ENCODE results near the gene TBX15. TPM values are rescaled to one million over a fixed set of nuclear protein-coding genes. Genes with fewer than 3 reads are reported as not detected.

The TBX15 gene
- total RNA-seq, 1 donor from 2014 or later = 0.15 TPM

- TF ChIP-seq CTCF (IDR thresholded peaks at IDR 0.05) = no peak
- intact Hi-C loops (cut with DNase I) = no loop called here
- Histone ChIP-seq H3K27me3 (ENCODE audit: low read depth) (peaks cover 100% of the 10 kb centered on the region), H3K4me3 (peak overlapping the region; percentile 45), H3K9me3 (no peaks in the 10 kb centered on the region), H3K36me3 (no peaks in the 10 kb centered on the region), H3K27ac (no peak overlapping the region), H3K4me1 (peaks cover 28% of the 10 kb centered on the region)
- ATAC-seq (peak in 1 of 2 donors; percentile 11), DNase-seq (no peak)
Measured at GRCh38 chr1:118986555-118987467, 1.3 kb downstream of the TBX15 start.

- intact Hi-C loops (cut with DNase I) = no loop called here
- Histone ChIP-seq H3K9me3 (no peaks in the 10 kb centered on the region), H3K27ac (no peak overlapping the region), H3K4me3 (peak overlapping the region; percentile 6), H3K36me3 (no peaks in the 10 kb centered on the region), H3K27me3 (ENCODE audit: low read depth) (peaks cover 100% of the 10 kb centered on the region), H3K4me1 (peaks cover 28% of the 10 kb centered on the region)
- TF ChIP-seq CTCF (IDR thresholded peaks at IDR 0.05) = no peak
- no peak for DNase-seq
- no peak for ATAC-seq
Measured at GRCh38 chr1:118985640-118986554, 2.2 kb downstream of the TBX15 start.

- DNase-seq = no peak
- no peak for TF ChIP-seq CTCF (IDR thresholded peaks at IDR 0.05)
- Histone ChIP-seq H3K4me3 (peak overlapping the region; percentile 39), H3K9me3 (no peaks in the 10 kb centered on the region), H3K4me1 (peaks cover 28% of the 10 kb centered on the region), H3K27ac (no peak overlapping the region), H3K36me3 (no peaks in the 10 kb centered on the region), H3K27me3 (ENCODE audit: low read depth) (peaks cover 100% of the 10 kb centered on the region)
- intact Hi-C loops (cut with DNase I) = no loop called here
- ATAC-seq = peak in 1 of 2 donors; percentile 46
Measured at GRCh38 chr1:118984722-118985639, 3.2 kb downstream of the TBX15 start.

GRCh38 chr1:118984086-118984721 is 3.9 kb downstream of the TBX15 start:
- Histone ChIP-seq H3K36me3 (no peaks in the 10 kb centered on the region), H3K9me3 (no peaks in the 10 kb centered on the region), H3K27me3 (ENCODE audit: low read depth) (peaks cover 100% of the 10 kb centered on the region), H3K27ac (no peak overlapping the region), H3K4me1 (peaks cover 28% of the 10 kb centered on the region), H3K4me3 (peak overlapping the region; percentile 39)
- DNase-seq (no peak), ATAC-seq (peak; percentile 18 to 60)
- TF ChIP-seq CTCF (IDR thresholded peaks at IDR 0.05) = no peak
- intact Hi-C loops (cut with DNase I) = no loop called here

Measured in lower lobe of right lung (tissue), 2 donors.